Stimulated activated CD4-positive, alpha-beta T cell treated with anti-CD3 and anti-CD28 coated beads, Interleukin-12 subunit alpha, Interleukin-12 subunit beta, amount 100 ng/mL, for 48 hours (primary cell): ENCODE results near the gene FFAR3.
"Not testable (repeated sequence)": the region's sequence is repeated elsewhere in the genome, so short reads cannot be mapped to it uniquely, and the experiment has no call there.

Experiments used
- DNase-seq, 3 donors: peaks; one replicate each; pipeline ENCODE4 v3.0.0-alpha.2; 2020; ENCODE audit warnings: low read depth in 2 of 3, low spot score in 1 of 3

The FFAR3 gene

DNA sequence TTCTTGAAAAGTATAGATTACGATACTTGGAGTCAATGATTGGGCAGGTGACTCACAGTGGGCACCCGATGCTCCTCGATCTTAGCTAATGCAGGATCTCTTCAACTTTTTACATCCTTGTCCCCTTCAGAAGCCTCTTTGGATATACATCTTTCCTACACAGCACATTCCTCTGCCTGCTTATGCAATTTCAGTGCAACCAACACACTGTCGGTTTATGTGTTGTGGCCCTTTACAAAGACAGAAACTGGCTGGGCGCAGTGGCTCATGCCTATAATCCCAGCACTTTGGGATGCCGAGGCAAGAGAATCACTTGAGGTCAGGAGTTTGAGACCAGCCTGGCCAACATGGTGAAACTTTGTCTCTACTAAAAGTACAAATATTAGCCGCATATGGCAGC, 15.2 kb downstream of the FFAR3 start:
- no peak for DNase-seq

DNA sequence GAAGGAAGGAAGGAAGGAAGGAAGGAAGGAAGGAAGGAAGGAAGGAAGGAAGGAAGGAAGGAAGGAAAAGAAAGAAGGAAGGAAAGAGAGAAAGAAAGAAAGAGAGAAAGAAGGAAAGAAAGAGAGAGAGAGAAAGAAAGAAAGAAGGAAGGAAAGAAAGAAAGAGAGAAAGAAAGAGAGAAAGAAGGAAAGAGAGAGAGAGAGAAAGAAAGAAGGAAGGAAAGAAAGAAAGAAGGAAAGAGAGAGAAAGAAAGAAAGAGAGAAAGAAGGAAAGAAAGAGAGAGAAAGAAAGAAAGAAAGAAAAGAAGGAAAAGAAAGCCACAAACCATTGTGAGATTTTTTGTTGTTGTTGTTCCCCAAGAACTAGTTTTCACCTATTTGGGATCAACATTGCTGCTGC, 15.8 kb downstream of the FFAR3 start:
- not testable (repeated sequence) for DNase-seq

DNA sequence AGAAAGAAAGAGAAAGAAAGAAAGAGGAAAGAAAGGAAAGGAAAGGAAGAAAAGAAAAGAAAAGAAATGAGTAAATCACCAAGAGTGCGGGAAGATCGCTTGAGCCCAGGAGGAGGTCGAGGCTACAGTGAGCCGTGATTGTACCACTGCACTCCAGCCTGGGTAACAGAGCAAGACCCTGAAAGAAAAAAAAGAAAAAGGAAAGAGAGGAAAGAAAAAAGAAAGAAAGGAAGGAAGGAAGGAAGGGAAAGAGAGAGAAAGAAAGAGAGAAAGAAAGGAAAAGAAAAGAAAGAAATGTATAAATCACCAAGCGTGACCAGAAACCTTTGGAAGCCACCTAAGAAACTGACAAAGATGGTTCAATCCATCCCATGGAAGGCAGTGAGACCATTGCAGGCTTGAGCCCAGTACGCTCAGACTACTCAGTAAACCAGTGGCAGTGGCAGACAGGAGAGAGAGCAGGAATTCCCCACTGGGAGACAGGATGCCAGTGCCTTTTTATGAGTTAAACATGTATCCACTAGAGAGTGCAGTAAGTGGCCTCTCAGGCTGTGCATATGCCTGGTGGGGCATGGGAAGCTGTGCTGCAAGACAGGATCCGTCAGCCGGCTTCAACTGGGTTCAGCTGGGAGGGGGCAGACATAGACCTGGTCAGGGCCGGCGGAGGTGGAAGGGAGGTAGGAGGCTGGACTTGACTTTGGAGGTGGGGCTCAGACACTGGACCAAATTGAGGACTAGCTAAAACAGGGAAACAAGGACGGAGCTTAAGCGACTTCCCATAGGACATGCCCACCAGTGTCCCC, 17.4 kb downstream of the FFAR3 start:
- DNase-seq, result no peak

DNA sequence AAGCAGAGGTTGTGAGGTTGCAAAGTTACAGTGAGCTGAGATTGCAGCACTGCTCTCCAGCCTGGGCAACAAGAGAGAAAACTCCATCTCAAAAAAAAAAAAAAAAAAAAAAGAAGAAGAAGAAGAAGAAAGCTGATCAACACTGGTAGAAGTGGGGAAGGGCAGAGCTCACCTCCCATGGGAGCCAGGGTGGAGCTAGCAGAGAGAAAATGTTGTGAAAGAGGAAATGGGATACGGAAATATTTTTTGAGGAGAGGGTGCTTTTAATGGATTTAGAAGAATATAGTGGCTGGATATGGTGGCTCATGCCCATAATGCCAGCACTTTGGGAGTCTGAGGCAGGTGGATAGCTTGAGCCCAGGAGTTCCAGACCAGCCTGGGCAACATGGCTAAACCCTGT, 19.4 kb downstream of the FFAR3 start:
- DNase-seq, result no peak

DNA sequence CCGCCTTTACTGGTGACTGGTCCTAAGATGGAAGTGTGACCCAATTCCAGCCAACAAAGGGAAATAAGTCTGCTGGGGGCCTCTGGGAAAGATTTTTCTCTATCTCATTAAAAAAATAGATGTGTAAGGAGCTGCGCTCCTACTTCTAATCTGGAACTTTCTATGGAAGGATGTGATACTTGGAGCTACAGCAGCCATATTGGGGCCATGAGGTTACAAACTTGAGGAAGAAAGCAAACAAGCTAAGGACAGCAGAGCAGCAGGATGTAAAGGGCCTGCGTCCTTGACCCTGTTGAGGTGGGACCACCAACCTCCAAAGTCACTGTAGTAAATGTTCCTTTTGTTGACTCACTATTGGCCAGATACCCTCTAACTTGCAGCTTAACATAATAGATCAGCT, 20.1 kb downstream of the FFAR3 start:
- DNase-seq, result no peak

DNA sequence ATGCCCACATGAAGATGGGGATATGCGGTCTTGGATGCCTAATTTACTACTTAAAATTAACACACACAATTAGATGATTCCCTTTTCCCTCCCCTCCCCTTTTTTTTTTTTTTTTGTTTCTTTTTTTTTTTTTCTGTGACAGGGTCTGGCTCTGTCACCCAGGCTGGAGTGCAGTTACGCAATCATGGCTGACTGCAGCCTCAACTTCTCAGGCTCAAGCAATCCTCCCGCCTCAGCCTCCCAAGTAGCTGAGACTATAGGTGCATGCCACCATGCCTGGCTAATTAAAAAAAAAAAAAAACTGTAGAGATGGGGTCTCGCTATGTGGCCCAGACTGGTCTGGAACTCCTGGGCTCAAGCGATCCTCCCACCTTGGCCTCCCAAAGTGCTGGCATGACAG, 21.3 kb downstream of the FFAR3 start:
- DNase-seq, result not testable (repeated sequence)

DNA sequence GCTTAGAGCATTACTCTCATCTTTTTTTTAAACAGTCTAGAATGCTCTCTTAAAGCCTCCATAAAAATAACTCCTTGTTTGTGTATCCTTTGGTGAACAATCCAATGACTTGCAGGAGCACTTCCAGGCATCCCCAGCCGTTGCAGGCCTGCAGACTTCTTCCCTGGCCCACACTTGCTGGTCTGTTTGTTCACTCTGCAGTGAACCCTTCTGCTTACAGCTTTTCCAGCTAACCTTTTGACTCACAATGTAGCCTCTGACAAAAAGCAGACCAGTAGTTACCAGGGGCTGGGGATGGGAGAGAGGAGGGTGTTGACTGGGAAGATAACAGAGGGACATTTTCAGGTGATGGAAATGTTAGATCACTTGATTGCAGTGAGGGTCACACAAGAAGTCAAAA, 21.7 kb downstream of the FFAR3 start:
- DNase-seq, result no peak

DNA sequence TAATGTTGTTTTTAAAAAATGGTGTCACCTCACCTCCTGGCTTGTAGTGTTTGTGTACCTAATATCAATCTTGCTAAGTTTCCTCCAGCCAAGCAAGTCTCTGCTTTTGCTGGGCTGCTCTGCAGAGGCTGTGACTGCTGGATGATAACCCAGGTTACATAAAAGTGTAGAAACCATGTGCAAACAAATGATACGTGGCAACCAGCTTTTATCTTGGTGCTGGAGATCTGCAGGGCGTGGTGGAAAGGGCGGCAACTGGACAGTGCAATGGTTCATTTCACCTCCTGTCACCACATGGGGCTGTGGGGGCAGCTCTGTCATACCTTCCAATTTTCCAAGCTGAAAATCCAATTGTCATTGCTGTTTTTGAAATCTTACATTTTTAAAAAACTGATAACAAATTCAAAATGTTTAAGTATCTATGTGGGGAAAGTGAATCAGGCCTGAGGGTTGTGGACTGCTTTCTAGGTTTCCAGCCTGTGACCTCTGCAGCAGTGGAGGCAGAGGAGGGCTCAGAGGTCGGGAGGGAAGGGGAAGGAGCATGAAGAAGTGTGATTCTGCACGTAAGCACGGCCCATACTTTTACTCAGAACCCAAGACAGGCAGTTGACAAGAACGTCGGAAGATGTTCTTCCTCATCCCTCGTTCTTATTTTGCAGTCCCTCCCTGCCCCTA, 22.3 kb downstream of the FFAR3 start:
- no peak for DNase-seq

DNA sequence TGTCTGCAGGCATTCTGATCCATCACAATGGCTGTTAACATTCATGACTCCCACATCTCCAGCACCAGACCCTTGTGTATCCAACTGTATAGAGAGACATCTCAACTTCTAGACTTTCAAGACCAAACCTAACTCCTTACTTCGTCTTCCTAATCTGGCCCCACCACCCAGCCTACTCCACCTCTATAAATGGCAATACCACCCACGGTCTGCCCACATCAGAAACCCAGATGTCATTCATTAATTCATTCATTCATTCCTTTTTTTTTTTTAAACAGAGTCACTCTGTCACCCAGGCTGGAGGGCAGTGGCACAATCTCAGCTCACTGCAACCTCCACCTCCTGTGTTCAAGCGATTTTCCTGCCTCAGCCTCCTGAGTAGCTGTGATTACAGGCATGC, 23.1 kb downstream of the FFAR3 start:
- DNase-seq, result no peak

DNA sequence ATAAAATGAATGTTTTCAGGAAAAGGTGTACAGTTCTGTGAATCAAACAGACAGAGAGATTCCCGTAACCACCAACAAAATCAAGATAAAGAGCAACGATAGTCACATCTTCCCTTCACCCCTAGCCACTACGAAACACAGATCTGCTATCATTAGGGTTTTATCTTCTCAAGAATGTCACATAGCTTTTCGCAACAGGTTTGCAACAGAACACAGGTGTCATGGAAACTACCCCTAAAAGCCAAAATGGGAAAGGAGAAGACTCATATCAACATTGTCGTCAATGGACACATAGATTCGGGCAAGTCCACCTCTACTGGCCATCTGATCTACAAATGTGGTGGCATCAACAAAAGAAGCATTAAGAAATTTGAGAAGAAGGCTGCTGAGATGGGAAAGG, 23.7 kb downstream of the FFAR3 start:
- no peak for DNase-seq

DNA sequence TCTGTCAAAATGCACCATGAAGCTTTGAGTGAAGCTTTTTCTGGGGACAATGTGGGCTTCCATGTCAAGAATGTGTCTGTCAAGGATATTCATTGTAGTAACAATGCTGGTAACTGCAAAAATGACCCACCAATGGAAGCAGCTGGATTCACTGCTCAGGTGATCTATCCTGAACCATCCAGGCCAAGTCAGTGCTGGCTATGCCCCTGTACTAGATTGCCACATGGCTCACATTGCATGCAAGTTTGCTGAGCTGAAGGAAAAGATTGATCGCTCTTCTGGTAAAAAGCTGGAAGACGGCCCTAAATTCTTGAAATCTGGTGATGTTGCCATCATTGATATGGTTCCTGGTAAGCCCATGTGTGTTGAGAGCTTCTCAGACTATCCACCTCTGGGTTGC, 25.3 kb downstream of the FFAR3 start:
- no peak for DNase-seq

DNA sequence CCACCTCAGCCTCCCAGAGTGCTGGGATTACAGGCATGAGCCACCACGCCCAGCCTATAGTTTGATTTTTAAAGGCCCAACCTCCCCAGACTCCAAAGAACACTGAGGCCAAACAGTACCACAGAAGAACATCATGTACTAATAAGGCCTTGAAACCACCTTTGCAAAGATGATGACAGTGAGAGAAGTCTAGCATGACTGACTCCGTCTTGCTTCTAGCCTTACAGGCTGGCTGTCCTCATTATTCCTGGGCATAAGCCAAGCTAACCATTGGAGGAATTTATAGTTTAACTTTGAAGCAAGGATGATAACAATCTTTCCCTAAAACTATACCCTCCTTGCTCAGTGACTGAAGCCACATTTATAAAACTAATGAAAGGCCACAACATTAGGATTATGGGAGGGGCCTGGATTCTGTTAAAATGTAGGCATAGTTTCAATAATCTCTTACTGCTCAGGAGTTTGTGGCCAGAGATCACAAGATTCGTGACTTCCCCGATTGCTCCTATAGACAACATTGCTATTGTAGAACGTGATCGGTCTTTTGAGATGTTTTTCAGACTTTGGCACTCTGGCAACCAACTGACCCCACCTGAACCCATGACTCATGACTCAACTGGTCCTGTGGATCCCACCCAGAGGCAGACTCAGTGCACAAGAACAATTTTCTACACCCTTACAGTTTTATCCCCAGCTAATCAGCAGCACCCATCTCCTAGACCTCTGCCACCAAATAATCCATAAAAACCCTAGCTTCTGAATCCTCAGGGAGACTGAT, 30.2 kb downstream of the FFAR3 start:
- no peak for DNase-seq

DNA sequence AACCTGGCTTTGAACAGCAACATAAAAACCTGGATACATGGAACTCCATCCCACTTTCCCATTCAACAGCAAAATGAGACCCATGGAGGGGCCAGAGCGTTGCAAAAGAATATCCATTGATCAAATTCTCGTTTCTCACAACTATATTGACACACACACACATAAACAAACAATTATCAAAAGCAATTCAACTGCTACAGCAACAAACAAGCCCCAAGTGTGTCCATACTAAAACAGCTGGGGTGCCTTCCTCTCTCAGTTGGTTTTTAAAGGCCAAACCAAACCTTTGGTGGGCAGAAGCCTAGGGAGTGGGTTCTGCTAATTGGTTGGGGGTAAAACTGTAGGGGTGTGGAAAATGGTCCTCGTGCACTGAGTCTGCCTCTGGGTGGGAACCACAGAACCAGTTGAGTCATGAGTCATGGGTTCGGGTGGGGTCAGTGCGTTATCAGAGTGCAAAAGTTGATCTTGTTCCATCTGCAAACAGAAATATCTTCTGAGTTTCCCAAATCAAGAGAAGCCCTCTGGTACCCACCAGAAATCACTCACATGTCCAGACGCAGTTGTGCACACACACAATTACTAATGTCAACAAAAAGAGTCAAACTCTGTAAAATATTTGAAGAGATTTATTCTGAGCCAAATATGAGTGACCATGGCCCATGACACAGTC, 31.1 kb downstream of the FFAR3 start:
- DNase-seq, result no peak

DNA sequence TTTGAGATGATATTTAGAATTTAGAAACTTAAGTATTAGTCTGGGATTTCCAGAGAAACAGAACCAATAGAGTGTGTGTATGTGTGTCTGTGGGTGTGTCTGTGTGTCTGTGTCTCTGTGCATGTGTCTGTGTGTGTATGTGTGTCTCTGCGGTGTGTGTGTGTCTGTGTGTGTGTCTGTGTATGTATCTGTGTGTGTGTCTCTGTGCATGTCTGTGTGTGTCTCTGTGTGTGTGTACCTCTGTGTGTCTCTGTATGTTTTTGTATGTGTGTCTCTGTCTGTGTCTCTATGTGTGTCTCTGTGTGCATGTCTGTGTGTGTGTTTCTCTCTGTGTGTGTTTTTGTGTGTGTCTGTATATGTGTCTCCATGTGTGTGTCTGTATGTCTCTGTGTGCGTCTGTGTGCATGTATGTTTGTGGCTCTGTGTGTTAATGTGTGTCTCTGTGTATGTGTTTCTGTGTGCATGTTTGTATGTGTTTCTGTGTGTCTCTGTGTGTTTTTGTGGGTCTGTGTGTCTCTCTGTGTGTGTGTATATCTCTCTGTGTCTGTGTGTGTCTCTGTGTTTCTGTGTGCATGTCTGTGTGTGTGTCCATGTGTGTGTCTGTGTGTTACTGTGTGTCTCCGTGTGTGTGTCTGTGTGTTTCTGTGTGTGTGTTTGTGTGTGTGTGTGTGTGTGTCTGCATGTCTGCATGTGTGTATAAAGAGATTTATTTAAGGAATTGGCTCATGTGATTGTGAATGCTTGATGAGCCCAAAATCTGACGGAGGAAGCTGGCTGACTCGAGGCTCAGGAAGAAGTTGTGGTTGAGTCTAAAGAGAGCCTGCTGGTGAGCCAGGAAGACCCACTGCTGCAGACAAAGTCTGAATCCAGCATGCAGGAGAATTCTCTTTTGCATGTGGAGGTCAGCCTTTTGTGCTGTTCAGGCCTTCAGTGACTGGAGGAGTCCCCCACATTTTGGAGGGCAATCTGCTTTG, 34.8 kb downstream of the FFAR3 start:
- DNase-seq, result no peak

DNA sequence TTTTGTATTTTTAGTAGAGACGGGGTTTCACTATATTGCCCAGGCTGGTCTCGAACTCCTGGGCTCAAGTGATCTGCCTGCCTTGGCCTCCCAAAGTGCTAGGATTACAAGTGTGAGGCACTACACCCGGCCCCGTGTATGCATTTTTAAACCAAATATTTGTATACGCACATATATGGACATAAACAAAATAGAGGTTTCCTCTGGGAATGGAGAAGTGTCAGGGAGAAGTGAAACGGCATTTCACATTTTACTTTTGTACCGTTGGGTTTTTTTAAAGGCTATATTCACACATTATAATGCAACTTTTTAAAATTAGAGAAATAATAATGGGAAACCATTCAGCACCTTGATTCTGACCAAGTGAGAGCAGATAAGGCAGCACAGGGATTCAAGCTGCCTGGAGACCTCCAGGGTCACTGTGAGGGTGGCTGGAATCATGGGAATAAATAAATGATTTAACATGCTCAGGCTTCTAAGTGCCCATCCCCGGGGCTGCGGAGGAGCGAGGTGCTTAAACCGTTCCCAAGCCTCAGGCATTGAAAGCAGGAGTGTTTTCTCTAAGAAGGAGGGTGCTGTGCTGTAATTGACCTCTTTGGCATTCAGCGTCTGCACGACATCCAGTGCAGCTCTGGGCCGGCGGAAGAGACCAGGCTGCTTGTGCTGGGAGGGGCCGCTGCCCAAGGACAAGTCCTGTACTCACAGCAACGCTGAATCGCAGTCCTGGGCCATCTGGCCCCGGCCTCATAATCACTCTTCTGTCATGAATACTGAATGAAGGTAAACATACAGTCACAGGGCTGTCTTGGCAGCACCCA, 37.3 kb downstream of the FFAR3 start:
- no peak for DNase-seq

DNA sequence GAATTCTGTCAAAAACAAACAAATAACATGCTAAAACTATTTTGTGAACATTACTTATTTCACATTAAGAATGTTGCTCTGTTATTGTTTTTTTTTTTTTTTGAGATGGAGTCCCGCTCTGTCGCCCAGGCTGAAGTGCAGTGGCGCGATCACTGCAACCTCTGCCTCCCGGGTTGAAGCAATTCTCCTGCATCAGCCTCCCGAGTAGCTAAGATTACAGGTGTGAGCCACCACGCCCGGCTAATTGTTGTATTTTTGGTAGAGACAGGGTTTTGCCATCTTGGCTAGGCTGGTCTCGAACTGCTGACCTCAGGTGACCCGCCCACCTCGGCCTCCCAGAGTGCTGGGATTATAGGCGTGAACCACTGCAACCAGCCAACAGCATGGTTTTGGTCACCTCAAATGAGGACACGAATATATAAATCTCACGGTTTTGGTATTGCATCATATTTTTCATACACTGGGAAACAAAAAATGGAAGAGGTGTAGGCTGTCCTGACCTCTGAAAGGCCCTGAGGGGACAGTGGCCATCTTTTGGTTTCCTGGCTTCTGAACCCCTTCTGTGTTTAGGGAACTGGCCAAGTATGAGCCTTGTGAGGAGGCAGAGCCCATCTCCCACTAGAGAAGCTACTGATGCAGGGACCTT, 38.1 kb downstream of the FFAR3 start:
- no peak for DNase-seq

DNA sequence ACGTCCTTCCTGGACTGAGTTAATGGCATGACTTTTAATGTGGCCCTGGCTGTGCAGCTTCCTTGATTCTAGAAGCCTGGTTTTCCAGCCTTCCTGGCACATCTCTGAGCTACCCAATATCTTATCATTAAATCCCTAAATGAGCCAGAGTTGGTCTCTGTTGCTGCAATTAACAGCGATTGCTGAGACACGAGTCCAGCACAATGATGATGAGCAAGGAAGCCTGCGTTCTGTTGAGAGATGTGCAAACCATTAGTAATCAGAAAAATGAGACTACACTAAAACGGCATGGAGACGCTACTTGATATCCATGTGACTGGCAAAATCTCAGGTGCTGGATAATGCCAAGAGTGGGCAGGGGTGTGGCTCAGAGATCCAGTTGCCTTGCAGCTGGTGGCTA, 38.8 kb downstream of the FFAR3 start:
- no peak for DNase-seq

DNA sequence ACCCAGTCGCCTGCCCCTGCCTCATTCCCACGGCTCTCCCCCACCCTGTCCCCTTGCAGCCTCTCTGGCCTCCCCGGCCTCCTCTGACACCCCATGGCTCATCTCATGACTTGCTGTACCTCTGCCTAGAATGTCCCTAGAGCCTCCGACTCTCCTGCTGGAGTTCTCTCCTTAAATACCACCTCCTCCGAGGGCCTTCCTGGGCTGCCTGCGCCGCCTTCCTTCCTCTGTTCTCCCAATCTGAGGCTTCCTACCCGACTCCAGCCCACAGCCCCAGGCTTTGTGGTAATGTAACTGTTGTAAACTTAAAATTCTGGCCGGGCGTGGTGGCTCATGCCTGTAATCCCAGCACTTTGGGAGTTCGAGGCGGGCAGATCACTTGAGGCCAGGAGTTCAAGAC, 40.3 kb downstream of the FFAR3 start:
- no peak for DNase-seq

DNA sequence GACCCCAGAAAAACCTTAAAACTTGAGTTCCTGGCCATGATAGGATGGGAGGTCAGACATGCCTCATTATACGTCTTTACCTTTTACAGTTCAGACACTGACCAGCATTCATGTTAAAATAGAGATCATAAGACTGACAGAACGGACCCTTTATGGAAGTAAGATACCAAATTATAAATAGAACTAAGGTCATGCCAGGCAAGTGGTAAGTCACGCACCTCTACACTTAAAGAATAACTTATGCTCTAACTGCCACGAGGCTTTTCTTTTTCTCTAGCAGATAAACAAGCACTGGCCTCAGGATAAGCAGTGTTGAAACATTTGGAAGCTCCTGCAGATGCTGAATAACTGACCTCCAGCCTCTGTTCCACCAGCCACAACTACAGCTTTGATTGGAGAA, 41.0 kb downstream of the FFAR3 start:
- no peak for DNase-seq
